ACC112 (cell line): ENCODE results near the gene GPR31.

Experiments used
- H2AFZ ChIP-seq: fragments of 200-600 bp; sonication (generic); one replicate; pipeline ENCODE4 v1.6.0; 2017; ENCODE audit warnings: antibody characterized with exemption, low read length; ENCODE audit not compliant: unreplicated experiment
- H3K27ac ChIP-seq: fragments of 200-600 bp; sonication (generic); 2 replicates; pipeline ENCODE4 v1.5.1; 2014; ENCODE audit warnings: low read depth, mild to moderate bottlenecking, antibody characterized with exemption, low read length, moderate library complexity
- H3K27me3 ChIP-seq: fragments of 200-600 bp; sonication (generic); 2 replicates; pipeline ENCODE4 v1.6.1; 2014; ENCODE audit warnings: mild to moderate bottlenecking, antibody characterized with exemption, low read length, moderate library complexity, mixed read lengths; ENCODE audit not compliant: insufficient read depth
- H3K36me3 ChIP-seq: fragments of 200-600 bp; sonication (generic); 2 replicates; pipeline ENCODE4 v1.6.1; 2016; ENCODE audit warnings: mild to moderate bottlenecking, antibody characterized with exemption, low read length, moderate library complexity, mixed read lengths; ENCODE audit not compliant: insufficient read depth
- H3K4me1 ChIP-seq: fragments of 200-600 bp; sonication (generic); one replicate; pipeline ENCODE4 v1.6.1; 2016; ENCODE audit warnings: low read length, mixed read lengths; ENCODE audit not compliant: insufficient read depth, unreplicated experiment, control insufficient read depth
- H3K4me3 ChIP-seq: fragments of 200-600 bp; sonication (generic); 2 replicates; pipeline ENCODE4 v1.5.1; 2014; ENCODE audit warnings: mild to moderate bottlenecking, low read depth, low read length
- H3K79me2 ChIP-seq: fragments of 200-600 bp; sonication (generic); one replicate; pipeline ENCODE4 v1.6.0; 2016; ENCODE audit warnings: low read length; ENCODE audit not compliant: control insufficient read depth, unreplicated experiment, insufficient read depth

Gene GPR31

GRCh38 chr6:167125855-167126349 is 31.9 kb downstream of the GPR31 start:
- Histone ChIP-seq H3K27ac (no peak overlapping the region), H3K79me2 (no peaks in the 10 kb centered on the region), H2AFZ (no peak overlapping the region), H3K27me3 (no peaks in the 10 kb centered on the region), H3K4me3 (no peak overlapping the region), H3K4me1 (no peaks in the 10 kb centered on the region), H3K36me3 (no peaks in the 10 kb centered on the region)

- Histone ChIP-seq H3K4me3 (no peak overlapping the region), H3K79me2 (no peaks in the 10 kb centered on the region), H3K27ac (no peak overlapping the region), H3K4me1 (no peaks in the 10 kb centered on the region), H3K36me3 (no peaks in the 10 kb centered on the region), H2AFZ (no peak overlapping the region), H3K27me3 (no peaks in the 10 kb centered on the region)
These were observed 32.4 kb downstream of the GPR31 start for GRCh38 chr6:167125410-167125809.

GRCh38 chr6:167124753-167125152 is 33.0 kb downstream of the GPR31 start:
- Histone ChIP-seq H2AFZ (no peak overlapping the region), H3K79me2 (no peaks in the 10 kb centered on the region), H3K4me1 (no peaks in the 10 kb centered on the region), H3K27ac (no peak overlapping the region), H3K4me3 (no peak overlapping the region), H3K36me3 (no peaks in the 10 kb centered on the region), H3K27me3 (no peaks in the 10 kb centered on the region)

- Histone ChIP-seq H3K27me3 (no peaks in the 10 kb centered on the region), H2AFZ (no peak within 1 kb of the TSS), H3K79me2 (no peaks in the 10 kb centered on the region), H3K4me1 (no peaks in the 10 kb centered on the region), H3K4me3 (no peak within 1 kb of the TSS), H3K27ac (no peak within 1 kb of the TSS), H3K36me3 (no peaks in the 10 kb centered on the region)
These were observed 34.7 kb downstream of the GPR31 start, which contains the start of gene CCR6 for GRCh38 chr6:167122827-167123657. TSS of gene CCR6 (plus strand) at chr6:167123096. CDS start at chr6:167136135, 13,039 bp downstream.

DNA sequence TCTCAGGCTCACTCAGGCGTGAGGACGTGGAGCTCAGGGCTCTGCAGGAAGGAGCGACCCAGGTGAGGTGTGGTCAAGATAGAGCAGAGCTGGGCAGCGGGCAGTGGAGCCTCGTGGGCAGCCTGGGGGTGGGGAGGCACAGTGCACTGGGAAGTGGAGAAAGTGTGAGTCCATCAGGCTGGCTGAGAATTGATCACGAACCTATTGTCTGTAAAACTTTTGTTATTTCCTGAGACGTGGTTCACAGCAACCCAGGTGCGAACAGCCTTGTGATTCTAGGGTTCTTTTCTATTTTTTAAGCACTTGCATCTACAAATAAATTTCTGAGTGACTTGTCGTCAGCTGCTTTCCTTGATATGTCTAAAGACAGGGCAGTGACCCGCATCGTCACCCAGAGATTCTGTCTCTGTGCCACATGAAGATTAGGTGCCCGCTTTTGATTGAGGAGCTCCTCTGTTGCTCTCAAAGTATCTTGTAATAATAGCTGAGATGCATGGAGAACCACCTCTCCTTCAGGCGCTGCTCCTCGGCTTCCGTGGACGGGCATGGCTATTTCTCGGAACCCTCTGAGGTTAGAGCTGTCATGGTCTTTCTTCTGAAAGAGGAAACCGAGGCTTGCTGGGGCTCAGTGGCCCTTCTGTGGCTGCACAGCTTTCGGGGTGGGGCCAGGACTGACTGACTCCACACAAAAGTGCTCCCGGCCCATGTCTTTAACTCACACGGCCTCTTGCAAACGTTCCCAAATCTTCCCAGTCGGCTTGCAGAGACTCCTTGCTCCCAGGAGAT is 35.5 kb downstream of the GPR31 start:
- no peak overlapping the region for H2AFZ ChIP-seq
- H3K36me3 ChIP-seq, result no peaks in the 10 kb centered on the region
- no peaks in the 10 kb centered on the region for H3K4me1 ChIP-seq
- H3K27me3 ChIP-seq, result no peaks in the 10 kb centered on the region
- H3K4me3 ChIP-seq, result no peak overlapping the region
- H3K27ac ChIP-seq, result no peak overlapping the region
- H3K79me2 ChIP-seq, result no peaks in the 10 kb centered on the region

- Histone ChIP-seq H3K27ac (no peak overlapping the region), H2AFZ (no peak overlapping the region), H3K4me3 (no peak overlapping the region), H3K79me2 (no peaks in the 10 kb centered on the region), H3K27me3 (no peaks in the 10 kb centered on the region), H3K4me1 (no peaks in the 10 kb centered on the region), H3K36me3 (no peaks in the 10 kb centered on the region)
These were observed 36.4 kb downstream of the GPR31 start for GRCh38 chr6:167121335-167121841.

- Histone ChIP-seq H3K27ac (no peak overlapping the region), H3K27me3 (no peaks in the 10 kb centered on the region), H3K4me1 (no peaks in the 10 kb centered on the region), H2AFZ (no peak overlapping the region), H3K36me3 (no peaks in the 10 kb centered on the region), H3K79me2 (no peaks in the 10 kb centered on the region), H3K4me3 (no peak overlapping the region)
These were observed 37.2 kb downstream of the GPR31 start for GRCh38 chr6:167120583-167120903.

- Histone ChIP-seq H3K36me3 (no peaks in the 10 kb centered on the region), H3K79me2 (no peaks in the 10 kb centered on the region), H3K4me1 (no peaks in the 10 kb centered on the region), H3K4me3 (no peak overlapping the region), H3K27me3 (no peaks in the 10 kb centered on the region), H3K27ac (no peak overlapping the region), H2AFZ (no peak overlapping the region)
These were observed 37.9 kb downstream of the GPR31 start for GRCh38 chr6:167119670-167120582.

- no peaks in the 10 kb centered on the region for H3K79me2 ChIP-seq
- no peaks in the 10 kb centered on the region for H3K36me3 ChIP-seq
- no peaks in the 10 kb centered on the region for H3K4me1 ChIP-seq
- H3K4me3 ChIP-seq, result no peak overlapping the region
- no peaks in the 10 kb centered on the region for H3K27me3 ChIP-seq
- no peak overlapping the region for H2AFZ ChIP-seq
- H3K27ac ChIP-seq, result no peak overlapping the region
These were observed 38.9 kb downstream of the GPR31 start for GRCh38 chr6:167118839-167119238.

GRCh38 chr6:167118006-167118405 is 39.8 kb downstream of the GPR31 start:
- H2AFZ ChIP-seq, result no peak overlapping the region
- H3K36me3 ChIP-seq, result no peaks in the 10 kb centered on the region
- H3K27ac ChIP-seq, result no peak overlapping the region
- H3K27me3 ChIP-seq, result no peaks in the 10 kb centered on the region
- H3K4me3 ChIP-seq, result no peak overlapping the region
- H3K79me2 ChIP-seq, result no peaks in the 10 kb centered on the region
- no peaks in the 10 kb centered on the region for H3K4me1 ChIP-seq
